Measurements from ENCODE around the gene RASSF3. TPM values are rescaled to one million over a fixed set of nuclear protein-coding genes. Genes with fewer than 3 reads are reported as not detected.
"Not testable (repeated sequence)": the region's sequence is repeated elsewhere in the genome, so short reads cannot be mapped to it uniquely, and the experiment has no call there.

The RASSF3 gene
- total RNA-seq, 2 donors from 2014 or later, result 64.3 to 92.1 TPM

DNA sequence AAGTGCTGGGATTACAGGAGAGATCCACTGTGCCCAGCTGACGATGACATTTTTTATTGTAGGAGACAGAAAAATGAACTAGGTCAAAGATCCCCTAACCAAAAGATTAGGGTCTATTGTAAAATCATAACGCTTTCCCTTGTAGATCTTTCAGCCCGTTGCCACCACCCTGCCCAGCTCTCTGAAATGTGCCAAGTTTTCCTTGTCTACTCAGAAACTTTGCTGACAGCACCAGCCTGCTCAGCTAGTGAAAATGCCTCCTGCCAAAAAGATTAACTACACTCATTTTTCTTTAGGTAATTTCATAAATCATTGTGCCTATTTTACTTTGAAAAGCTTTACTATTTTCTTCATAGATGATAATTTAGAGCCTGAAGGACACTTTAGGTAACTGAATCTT, 28.2 kb upstream of the RASSF3 start:
- Mint-ChIP-seq H3K27ac (no peak overlapping the region), H3K4me1 (ENCODE audit: low read depth in 2 of 2) (peaks cover 7 to 11% of the 10 kb centered on the region in 2 donors), H3K36me3 (no peaks in the 10 kb centered on the region), H3K9me3 (no peaks in the 10 kb centered on the region), H3K4me3 (no peak overlapping the region), H3K27me3 (peaks cover 11 to 17% of the 10 kb centered on the region in 2 donors)
- ATAC-seq, result no peak
- DNase-seq (ENCODE audit: low spot score), result no peak

DNA sequence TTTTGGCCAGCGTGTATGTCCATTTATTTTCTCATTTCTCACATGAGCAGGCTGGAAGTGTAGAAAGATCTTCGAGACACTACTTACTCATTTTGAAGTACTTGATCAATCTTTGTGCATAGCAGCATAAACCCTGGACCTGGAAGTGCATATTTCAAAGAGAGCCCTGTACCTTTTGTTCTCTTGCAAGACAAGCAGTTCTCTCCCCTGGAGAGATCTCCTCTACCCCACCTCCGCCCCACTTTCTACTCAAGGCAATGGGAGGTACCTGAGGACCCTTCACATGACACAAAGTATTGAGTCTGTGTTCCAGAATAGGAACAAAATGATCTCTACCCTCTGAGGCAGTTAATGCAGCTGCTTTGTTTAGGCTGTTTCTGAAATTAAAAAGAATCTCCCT, 27.4 kb upstream of the RASSF3 start:
- H3K4me3 Mint-ChIP-seq, result no peak overlapping the region
- ATAC-seq, result no peak
- no peaks in the 10 kb centered on the region for H3K36me3 Mint-ChIP-seq
- no peaks in the 10 kb centered on the region for H3K9me3 Mint-ChIP-seq
- DNase-seq (ENCODE audit: low spot score), result no peak
- H3K4me1 Mint-ChIP-seq (ENCODE audit: low read depth in 2 of 2), result peaks cover 7 to 11% of the 10 kb centered on the region in 2 donors
- H3K27me3 Mint-ChIP-seq, result peaks cover 13 to 17% of the 10 kb centered on the region in 2 donors
- no peak overlapping the region for H3K27ac Mint-ChIP-seq

DNA sequence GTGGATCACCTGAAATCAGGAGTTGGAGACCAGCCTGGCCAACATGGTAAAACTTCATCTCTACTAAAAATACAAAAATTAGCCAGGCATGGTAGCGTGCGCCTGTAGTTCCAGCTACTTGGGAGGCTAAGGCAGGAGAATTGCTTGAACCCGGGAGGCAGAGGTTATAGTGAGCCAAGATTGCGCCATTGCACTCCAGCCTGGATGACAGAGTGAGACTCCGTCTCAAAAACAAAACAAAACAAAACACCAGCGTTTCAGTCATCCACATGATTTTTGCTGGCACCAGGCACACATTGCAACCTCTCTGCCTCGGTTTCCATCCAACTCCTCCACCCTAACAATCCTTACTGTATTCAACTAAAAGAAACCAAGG, 26.9 kb upstream of the RASSF3 start:
- Mint-ChIP-seq H3K4me3 (peak overlapping the region; percentile 42), H3K27me3 (peaks cover 13 to 17% of the 10 kb centered on the region in 2 donors), H3K27ac (peak overlapping the region in 1 of 2 donors; percentile 52), H3K4me1 (ENCODE audit: low read depth in 2 of 2) (peaks cover 7 to 11% of the 10 kb centered on the region in 2 donors)
- not testable (repeated sequence) for H3K9me3 Mint-ChIP-seq; ATAC-seq; H3K36me3 Mint-ChIP-seq; DNase-seq (ENCODE audit: low spot score)

DNA sequence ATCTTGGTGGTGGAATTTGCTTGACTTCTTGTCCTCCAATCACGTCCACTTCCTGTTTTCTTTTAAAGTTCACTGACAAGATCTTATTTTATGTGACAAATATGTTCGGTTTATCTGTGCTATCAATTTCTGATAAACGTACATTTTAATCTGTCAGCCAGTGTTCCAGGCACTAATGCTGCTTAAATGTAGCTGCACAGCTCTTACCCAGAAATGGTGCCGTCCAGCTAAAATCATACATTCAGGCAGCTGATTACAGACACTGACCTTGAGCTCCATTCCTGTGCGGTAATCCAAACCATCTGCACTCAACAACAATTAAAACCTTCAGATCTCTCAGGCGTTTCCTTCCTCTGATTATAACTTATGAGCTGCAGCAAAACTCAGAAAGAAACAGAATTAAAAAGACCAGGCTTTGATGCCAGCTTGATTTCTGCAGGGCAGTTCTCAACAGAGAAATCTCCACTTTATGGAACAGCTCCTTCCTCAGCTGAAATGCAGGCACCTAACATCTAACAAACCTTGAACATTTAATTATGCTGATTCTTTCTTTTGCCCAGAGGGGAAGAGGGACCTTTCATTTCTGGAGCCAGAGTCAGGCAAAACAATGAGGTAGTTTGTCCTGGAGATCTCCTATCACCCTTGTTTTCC, 26.4 kb upstream of the RASSF3 start:
- H3K9me3 Mint-ChIP-seq, result no peaks in the 10 kb centered on the region
- peak overlapping the region in 1 of 2 donors; percentile 52 for H3K27ac Mint-ChIP-seq
- peaks cover 13 to 17% of the 10 kb centered on the region in 2 donors for H3K27me3 Mint-ChIP-seq
- H3K4me3 Mint-ChIP-seq, result peak overlapping the region; percentile 42
- DNase-seq (ENCODE audit: low spot score) (no peak), ATAC-seq (no peak)
- peaks cover 7 to 11% of the 10 kb centered on the region in 2 donors for H3K4me1 Mint-ChIP-seq (ENCODE audit: low read depth in 2 of 2)
- no peaks in the 10 kb centered on the region for H3K36me3 Mint-ChIP-seq

DNA sequence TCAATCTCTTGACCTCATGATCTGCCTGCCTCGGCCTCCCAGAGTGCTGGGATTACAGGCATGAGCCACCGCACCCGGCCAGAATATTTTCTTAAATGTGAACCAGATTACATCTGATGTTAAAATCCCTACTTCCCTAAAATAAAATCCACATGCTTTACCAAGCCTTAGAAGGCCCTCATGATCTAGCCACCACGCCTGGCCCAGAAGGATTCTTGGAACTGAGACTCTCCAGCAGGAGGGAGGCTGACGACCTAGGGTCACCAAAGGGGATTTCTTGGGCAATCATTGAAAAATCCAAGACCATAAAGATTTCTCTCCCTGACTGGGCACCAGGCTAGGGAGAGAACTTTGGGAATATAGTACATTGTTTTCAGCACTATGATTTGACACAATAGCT, 25.2 kb upstream of the RASSF3 start:
- Mint-ChIP-seq H3K9me3 (no peaks in the 10 kb centered on the region), H3K27me3 (peaks cover 13 to 17% of the 10 kb centered on the region in 2 donors), H3K27ac (no peak overlapping the region), H3K4me1 (ENCODE audit: low read depth in 2 of 2) (peaks cover 7 to 11% of the 10 kb centered on the region in 2 donors), H3K36me3 (no peaks in the 10 kb centered on the region), H3K4me3 (no peak overlapping the region)
- no peak for DNase-seq (ENCODE audit: low spot score)
- ATAC-seq, result no peak

DNA sequence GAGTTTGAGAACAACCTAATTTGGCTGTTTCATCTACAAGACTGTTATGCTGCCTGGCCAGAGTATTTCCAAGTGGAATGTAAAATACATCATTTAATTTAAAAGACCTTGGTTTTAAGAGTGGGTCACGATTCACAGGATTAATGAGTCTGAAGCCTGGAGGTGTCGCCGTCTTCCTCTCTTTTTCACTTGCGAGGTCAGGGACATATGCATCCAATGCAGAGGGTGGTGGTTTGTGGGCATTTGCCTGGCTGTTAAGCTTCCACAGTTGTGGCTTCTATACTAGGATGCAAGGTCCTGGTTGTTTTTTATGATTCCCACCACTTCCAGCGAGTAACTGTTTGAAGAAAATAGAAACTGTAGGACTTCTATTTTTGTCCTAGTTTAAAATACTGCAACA, 22.8 kb upstream of the RASSF3 start:
- H3K27me3 Mint-ChIP-seq, result peaks cover 10 to 13% of the 10 kb centered on the region in 2 donors
- no peak overlapping the region for H3K27ac Mint-ChIP-seq
- peaks cover 7 to 11% of the 10 kb centered on the region in 2 donors for H3K4me1 Mint-ChIP-seq (ENCODE audit: low read depth in 2 of 2)
- no peak overlapping the region for H3K4me3 Mint-ChIP-seq
- ATAC-seq, result no peak
- H3K36me3 Mint-ChIP-seq, result no peaks in the 10 kb centered on the region
- no peak for DNase-seq (ENCODE audit: low spot score)
- H3K9me3 Mint-ChIP-seq, result no peaks in the 10 kb centered on the region

DNA sequence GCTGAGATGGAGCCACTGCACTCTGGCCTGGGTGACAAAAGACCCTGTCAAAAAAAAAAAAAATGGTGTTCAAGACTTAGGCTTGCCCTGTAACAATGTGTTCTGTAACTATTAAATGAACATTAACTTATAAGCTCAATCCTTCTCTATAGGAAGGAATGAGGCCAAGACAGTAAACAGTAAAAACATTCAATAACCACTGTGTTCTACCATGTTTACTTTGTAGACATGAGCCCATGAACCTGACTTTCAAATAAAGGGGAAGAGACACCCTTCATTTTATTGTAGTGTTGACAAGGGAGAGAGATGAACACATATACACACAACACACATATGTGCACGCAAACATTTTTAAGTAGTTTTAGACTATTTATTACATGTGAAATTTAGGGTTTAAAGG, 20.1 kb upstream of the RASSF3 start:
- H3K4me3 Mint-ChIP-seq, result no peak overlapping the region
- no peaks in the 10 kb centered on the region for H3K4me1 Mint-ChIP-seq (ENCODE audit: low read depth in 2 of 2)

DNA sequence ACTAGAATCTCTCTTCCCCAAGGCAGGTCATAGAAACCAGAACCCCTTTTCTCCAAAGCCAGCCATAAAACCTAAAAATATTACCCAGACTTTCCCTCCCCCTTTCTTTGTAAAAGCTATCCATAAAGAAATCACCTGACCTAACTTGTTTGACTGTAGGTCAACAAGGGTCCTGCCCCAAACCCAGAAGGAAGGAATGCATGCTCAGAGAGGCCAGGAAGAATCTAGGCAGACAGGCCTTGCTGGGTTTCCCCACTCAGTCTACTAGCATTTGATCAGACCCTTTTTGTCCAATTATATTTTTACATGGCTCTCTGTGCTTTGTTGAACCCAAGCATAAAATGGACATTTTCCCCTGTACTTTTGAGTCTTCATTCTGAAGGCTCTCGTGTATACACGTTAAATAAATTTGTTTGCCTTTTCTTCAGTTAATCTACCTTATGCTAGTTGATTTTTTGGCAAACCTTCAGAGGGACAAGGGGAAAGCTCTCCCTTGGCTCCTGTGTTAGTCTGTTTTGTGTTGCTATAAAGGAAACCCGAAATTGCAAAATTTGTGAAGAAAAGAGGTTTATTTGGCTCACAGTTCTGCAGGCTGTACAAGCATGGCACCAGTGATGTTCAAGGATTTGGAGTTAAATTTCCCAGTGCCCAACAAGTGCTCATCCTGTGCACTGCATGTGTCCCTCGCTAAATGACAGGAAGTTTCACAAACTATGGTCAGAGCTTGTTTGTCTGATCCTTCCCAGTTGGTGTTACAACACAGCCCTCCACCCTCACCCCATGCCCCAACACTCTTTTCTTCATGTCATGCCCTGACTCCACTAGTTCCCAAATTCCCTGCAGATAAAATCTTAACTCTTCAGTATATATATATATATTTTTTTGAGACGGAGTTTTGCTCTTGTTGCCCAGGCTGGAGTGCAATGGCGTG, 14.2 kb upstream of the RASSF3 start:
- no peak for DNase-seq (ENCODE audit: low spot score)
- Mint-ChIP-seq H3K4me3 (no peak overlapping the region), H3K27me3 (peaks cover 20 to 21% of the 10 kb centered on the region in 2 donors), H3K4me1 (ENCODE audit: low read depth in 2 of 2) (peaks cover 16 to 18% of the 10 kb centered on the region in 2 donors), H3K9me3 (no peaks in the 10 kb centered on the region), H3K36me3 (no peaks in the 10 kb centered on the region), H3K27ac (peak overlapping the region in 1 of 2 donors; percentile 8)
- no peak for ATAC-seq

More for the DNA sequence above, 20.1 kb upstream of the RASSF3 start:
- DNase-seq (ENCODE audit: low spot score), result no peak
- Mint-ChIP-seq H3K27me3 (peaks cover 0 to 2% of the 10 kb centered on the region in 2 donors), H3K27ac (no peak overlapping the region), H3K36me3 (no peaks in the 10 kb centered on the region), H3K9me3 (no peaks in the 10 kb centered on the region)
- ATAC-seq, result no peak

DNA sequence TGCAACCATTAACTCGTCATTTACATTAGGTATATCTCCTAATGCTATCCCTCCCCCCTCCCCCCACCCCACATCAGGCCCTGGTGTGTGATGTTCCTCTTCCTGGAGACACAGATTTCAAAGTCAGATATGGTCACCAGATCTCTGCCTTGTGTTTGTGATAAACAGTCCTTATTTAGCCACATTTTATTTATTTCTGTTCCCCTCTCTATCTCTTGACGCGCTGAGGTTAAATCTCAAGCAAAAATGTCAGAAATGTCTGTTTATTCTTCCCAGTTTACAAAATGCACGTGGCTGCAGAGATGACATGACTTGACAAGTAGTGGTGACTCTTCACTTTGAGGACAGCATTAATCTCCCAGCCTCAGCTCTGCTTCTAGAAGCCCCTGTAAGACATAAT, 11.5 kb upstream of the RASSF3 start:
- Mint-ChIP-seq H3K9me3 (no peaks in the 10 kb centered on the region), H3K4me3 (no peak overlapping the region), H3K4me1 (ENCODE audit: low read depth in 2 of 2) (peaks cover 16 to 18% of the 10 kb centered on the region in 2 donors), H3K27ac (peak overlapping the region; percentile 16 to 29), H3K27me3 (peaks cover 20 to 23% of the 10 kb centered on the region in 2 donors), H3K36me3 (no peaks in the 10 kb centered on the region)
- DNase-seq (ENCODE audit: low spot score) (no peak), ATAC-seq (no peak)

DNA sequence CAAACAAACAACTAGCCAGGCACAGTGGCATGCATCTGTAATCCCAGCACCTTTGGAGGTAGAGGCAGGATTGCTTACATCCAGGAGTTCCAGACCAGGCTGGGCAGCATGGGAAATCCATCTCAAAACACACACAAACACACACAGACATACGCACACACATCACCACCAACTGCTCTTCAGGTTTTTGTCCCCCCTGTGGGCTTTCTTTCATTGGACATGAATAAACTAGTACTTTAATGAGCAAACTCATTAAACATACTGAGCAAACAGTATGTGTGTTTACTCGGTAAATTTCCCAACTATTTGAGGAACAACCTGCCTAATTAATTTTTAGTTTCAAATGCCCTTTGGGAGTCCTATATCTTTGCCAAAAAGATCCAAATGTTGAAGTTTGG, 10.1 kb upstream of the RASSF3 start:
- no peak for ATAC-seq
- Mint-ChIP-seq H3K9me3 (no peaks in the 10 kb centered on the region), H3K4me3 (peak overlapping the region; percentile 4), H3K36me3 (no peaks in the 10 kb centered on the region), H3K27me3 (peaks cover 20 to 23% of the 10 kb centered on the region in 2 donors), H3K27ac (no peak overlapping the region), H3K4me1 (ENCODE audit: low read depth in 2 of 2) (peaks cover 16 to 18% of the 10 kb centered on the region in 2 donors)
- no peak for DNase-seq (ENCODE audit: low spot score)

DNA sequence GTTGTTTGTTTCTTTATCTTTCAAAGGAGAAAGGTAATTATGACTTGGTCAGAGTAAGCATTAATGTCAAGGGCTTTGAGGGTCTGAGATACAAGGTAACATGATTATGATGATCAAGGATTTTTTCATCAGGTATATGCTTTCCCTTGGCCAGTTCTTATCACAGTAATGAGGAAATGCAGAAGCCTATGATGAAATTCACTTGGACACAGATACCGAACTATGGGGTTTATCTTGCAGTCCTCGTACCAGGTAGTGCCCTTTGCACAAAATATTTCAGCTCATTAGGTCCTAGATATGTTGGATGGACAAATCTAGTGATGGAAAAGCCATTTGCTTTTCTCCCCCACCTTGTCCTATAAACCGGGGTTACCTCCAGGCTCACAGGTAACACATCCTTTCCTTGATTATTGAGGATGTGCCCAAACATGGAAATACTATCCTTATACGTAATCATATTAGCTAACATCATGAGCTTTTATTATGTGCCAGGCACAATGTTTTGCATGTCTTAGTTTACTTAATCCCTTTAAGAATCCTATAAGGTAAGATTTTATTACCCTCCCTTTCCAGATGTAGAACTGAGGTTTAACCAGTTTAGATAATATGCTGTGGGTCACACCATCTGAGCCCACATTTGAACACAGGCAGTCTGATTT, 7.0 kb upstream of the RASSF3 start:
- ATAC-seq (no peak), DNase-seq (ENCODE audit: low spot score) (no peak)
- Mint-ChIP-seq H3K27me3 (peaks cover 13 to 14% of the 10 kb centered on the region in 2 donors), H3K27ac (no peak overlapping the region), H3K4me1 (ENCODE audit: low read depth in 2 of 2) (peaks cover 12 to 13% of the 10 kb centered on the region in 2 donors), H3K4me3 (no peak overlapping the region), H3K9me3 (no peaks in the 10 kb centered on the region), H3K36me3 (no peaks in the 10 kb centered on the region)

DNA sequence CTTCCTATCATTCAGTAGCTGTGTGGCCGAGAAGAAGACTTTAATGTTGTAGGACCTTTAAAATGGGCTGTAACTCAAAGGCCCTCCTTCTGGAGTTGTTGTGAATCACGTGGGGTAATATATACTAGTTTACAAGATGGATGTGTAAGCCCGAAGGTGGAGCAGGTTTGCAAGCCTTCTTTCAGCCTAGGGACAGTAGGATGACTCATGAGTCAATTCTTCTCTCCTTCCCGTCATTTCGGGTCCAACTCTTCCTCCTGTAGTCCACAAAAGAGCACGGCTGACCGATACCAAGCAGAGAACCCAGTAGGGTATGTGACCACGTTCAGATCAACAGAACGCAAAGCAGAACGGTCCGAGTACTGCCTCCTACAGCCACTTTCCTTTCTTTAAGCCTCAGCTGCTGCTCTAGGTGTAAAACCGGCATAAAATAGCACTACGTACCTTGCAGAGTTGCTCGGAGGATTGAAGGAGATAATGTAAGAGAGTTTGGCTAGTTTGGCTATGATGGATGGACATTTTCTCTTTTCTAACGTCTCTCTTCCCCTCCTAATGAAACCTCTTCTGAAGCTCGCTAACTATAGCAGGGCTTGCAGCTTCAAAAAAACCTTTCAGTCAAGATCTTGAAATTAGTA, 1.3 kb upstream of the RASSF3 start:
- ATAC-seq (no peak), DNase-seq (ENCODE audit: low spot score) (no peak)
- Mint-ChIP-seq H3K9me3 (no peaks in the 10 kb centered on the region), H3K4me1 (ENCODE audit: low read depth in 2 of 2) (peaks cover 16 to 28% of the 10 kb centered on the region in 2 donors), H3K36me3 (peaks cover 6% of the 10 kb centered on the region), H3K27ac (peak overlapping the region; percentile 80 to 85), H3K4me3 (peak overlapping the region; percentile 97), H3K27me3 (no peaks in the 10 kb centered on the region)

DNA sequence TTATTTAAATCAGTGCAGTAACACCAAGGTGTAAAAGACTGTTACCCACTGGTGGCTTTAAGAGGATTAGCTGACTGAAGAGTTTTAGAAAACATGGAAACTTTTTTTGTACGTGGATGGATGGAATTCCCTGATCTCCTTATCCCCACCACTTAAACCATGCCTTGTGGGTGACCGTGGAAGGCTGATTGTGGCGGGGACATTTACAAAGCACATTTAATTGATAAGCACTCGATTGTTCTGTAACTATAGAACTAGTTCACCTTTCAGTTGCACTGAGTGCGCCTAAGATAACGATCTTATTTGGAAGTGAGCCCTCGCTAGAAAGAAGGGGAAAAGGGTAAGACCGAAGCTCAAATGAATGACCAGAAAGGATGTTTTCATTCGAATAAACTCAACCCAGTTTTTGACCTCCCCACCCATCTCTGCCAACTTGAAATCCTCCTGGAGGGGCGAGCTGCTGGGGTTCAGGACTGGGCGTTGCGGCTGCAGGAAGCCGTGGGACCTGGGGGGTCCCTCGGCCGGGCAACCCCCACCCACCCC, 688 bp upstream of the RASSF3 start:
- H3K4me3 Mint-ChIP-seq, result peak overlapping the region; percentile 97
- ATAC-seq (no peak), DNase-seq (ENCODE audit: low spot score) (no peak)
- peak overlapping the region; percentile 80 to 85 for H3K27ac Mint-ChIP-seq
- no peaks in the 10 kb centered on the region for H3K9me3 Mint-ChIP-seq
- peaks cover 6% of the 10 kb centered on the region for H3K36me3 Mint-ChIP-seq
- no peaks in the 10 kb centered on the region for H3K27me3 Mint-ChIP-seq
- peaks cover 16 to 28% of the 10 kb centered on the region in 2 donors for H3K4me1 Mint-ChIP-seq (ENCODE audit: low read depth in 2 of 2)
